ENCODE data around the gene ARHGAP22.

GRCh38 chr10:48453451-48454301 lies 151.2 kb downstream of the ARHGAP22 start:
- TF ChIP-seq CTCF (IDR thresholded peaks at IDR 0.05) (no peak), POLR2AphosphoS5 (IDR thresholded peaks at IDR 0.05; ENCODE audit: low read depth, low read length) (no peak)
